GM21529 (cell line): ENCODE measurements around the gene MIA.
"Not testable (repeated sequence)": the region's sequence is repeated elsewhere in the genome, so short reads cannot be mapped to it uniquely, and the experiment has no call there.

ENCODE experiments used
- ATAC-seq: cut with Tn5 transposase; IDR thresholded peaks from one replicate; pipeline ENCODE4 v1.9.1; 2021; ENCODE audit not compliant: unreplicated experiment

The MIA gene

GRCh38 chr19:40802300-40803169, 27.2 kb downstream of the MIA start:
- ATAC-seq: no peak

- ATAC-seq: no peak
Observed at GRCh38 chr19:40803170-40803856, 28.0 kb downstream of the MIA start.

- no peak for ATAC-seq
Observed at GRCh38 chr19:40803857-40804782, 28.8 kb downstream of the MIA start.

GRCh38 chr19:40804783-40805242, 29.5 kb downstream of the MIA start:
- no peak for ATAC-seq

GRCh38 chr19:40805258-40805868, 30.0 kb downstream of the MIA start:
- no peak for ATAC-seq

GRCh38 chr19:40806423-40807146, 31.3 kb downstream of the MIA start:
- no peak for ATAC-seq

- no peak for ATAC-seq
Observed at GRCh38 chr19:40807147-40808020, 32.1 kb downstream of the MIA start.

GRCh38 chr19:40808021-40808325, 32.7 kb downstream of the MIA start:
- no peak for ATAC-seq

GRCh38 chr19:40808497-40808896, 33.2 kb downstream of the MIA start:
- ATAC-seq: no peak

- no peak for ATAC-seq
Observed at GRCh38 chr19:40809358-40810086, 34.2 kb downstream of the MIA start.

- ATAC-seq: no peak
Observed at GRCh38 chr19:40810160-40810559, 34.8 kb downstream of the MIA start.

- ATAC-seq: peak; percentile 69
Observed at GRCh38 chr19:40810649-40811408, 35.5 kb downstream of the MIA start.

- no peak for ATAC-seq
Observed at GRCh38 chr19:40811478-40812341, 36.4 kb downstream of the MIA start.

- not testable (repeated sequence) for ATAC-seq
Observed at GRCh38 chr19:40812571-40812970, 37.2 kb downstream of the MIA start.

GRCh38 chr19:40813182-40813581, 37.9 kb downstream of the MIA start:
- ATAC-seq: no peak

- ATAC-seq: no peak
Observed at GRCh38 chr19:40815223-40815622, 39.9 kb downstream of the MIA start.
